ENCODE results near the gene GRB2.

Gene GRB2

GRCh38 chr17:75331671-75332070 lies 73.8 kb downstream of the GRB2 start:
- DNase-seq (ENCODE audit: low read depth in 1 of 2, low spot score in 1 of 2) = no peak
- Histone ChIP-seq H3K4me3 (replicated peaks; ENCODE audit: insufficient read depth, low read length) (no peak overlapping the region), H3K27ac (replicated peaks) (no peak overlapping the region), H3K27me3 (ENCODE audit: insufficient read depth, poor library complexity, severe bottlenecking) (no peaks in the 10 kb centered on the region)
- TF ChIP-seq GABPA (IDR thresholded peaks at IDR 0.05; ENCODE audit: low read depth) (no peak), POLR2AphosphoS5 (IDR thresholded peaks at IDR 0.05; ENCODE audit: low read depth) (no peak), CTCF (IDR thresholded peaks at IDR 0.05; ENCODE audit: insufficient read depth, low read length) (no peak), SPI1 (IDR thresholded peaks at IDR 0.05; ENCODE audit: borderline replicate concordance, low read depth) (no peak)
- TF ChIP-seq, protein P1, sequence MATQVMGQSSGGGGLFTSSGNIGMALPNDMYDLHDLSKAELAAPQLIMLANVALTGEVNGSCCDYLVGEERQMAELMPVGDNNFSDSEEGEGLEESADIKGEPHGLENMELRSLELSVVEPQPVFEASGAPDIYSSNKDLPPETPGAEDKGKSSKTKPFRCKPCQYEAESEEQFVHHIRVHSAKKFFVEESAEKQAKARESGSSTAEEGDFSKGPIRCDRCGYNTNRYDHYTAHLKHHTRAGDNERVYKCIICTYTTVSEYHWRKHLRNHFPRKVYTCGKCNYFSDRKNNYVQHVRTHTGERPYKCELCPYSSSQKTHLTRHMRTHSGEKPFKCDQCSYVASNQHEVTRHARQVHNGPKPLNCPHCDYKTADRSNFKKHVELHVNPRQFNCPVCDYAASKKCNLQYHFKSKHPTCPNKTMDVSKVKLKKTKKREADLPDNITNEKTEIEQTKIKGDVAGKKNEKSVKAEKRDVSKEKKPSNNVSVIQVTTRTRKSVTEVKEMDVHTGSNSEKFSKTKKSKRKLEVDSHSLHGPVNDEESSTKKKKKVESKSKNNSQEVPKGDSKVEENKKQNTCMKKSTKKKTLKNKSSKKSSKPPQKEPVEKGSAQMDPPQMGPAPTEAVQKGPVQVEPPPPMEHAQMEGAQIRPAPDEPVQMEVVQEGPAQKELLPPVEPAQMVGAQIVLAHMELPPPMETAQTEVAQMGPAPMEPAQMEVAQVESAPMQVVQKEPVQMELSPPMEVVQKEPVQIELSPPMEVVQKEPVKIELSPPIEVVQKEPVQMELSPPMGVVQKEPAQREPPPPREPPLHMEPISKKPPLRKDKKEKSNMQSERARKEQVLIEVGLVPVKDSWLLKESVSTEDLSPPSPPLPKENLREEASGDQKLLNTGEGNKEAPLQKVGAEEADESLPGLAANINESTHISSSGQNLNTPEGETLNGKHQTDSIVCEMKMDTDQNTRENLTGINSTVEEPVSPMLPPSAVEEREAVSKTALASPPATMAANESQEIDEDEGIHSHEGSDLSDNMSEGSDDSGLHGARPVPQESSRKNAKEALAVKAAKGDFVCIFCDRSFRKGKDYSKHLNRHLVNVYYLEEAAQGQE (IDR thresholded peaks at IDR 0.05; ENCODE audit: insufficient replicate concordance, low read depth) = no peak

- Histone ChIP-seq H3K27me3 (ENCODE audit: insufficient read depth, poor library complexity, severe bottlenecking) (no peaks in the 10 kb centered on the region), H3K4me3 (replicated peaks; ENCODE audit: insufficient read depth, low read length) (no peak overlapping the region), H3K27ac (replicated peaks) (peak overlapping the region; percentile 78)
- DNase-seq (ENCODE audit: low read depth in 1 of 2, low spot score in 1 of 2) = no peak
- TF ChIP-seq CTCF (IDR thresholded peaks at IDR 0.05; ENCODE audit: insufficient read depth, low read length) (no peak), GABPA (IDR thresholded peaks at IDR 0.05; ENCODE audit: low read depth) (no peak), POLR2AphosphoS5 (IDR thresholded peaks at IDR 0.05; ENCODE audit: low read depth) (no peak), SPI1 (IDR thresholded peaks at IDR 0.05; ENCODE audit: borderline replicate concordance, low read depth) (no peak)
- TF ChIP-seq, protein P1 (IDR thresholded peaks at IDR 0.05; ENCODE audit: insufficient replicate concordance, low read depth) = no peak
Measured at GRCh38 chr17:75327757-75328156, 77.7 kb downstream of the GRB2 start.

DNA sequence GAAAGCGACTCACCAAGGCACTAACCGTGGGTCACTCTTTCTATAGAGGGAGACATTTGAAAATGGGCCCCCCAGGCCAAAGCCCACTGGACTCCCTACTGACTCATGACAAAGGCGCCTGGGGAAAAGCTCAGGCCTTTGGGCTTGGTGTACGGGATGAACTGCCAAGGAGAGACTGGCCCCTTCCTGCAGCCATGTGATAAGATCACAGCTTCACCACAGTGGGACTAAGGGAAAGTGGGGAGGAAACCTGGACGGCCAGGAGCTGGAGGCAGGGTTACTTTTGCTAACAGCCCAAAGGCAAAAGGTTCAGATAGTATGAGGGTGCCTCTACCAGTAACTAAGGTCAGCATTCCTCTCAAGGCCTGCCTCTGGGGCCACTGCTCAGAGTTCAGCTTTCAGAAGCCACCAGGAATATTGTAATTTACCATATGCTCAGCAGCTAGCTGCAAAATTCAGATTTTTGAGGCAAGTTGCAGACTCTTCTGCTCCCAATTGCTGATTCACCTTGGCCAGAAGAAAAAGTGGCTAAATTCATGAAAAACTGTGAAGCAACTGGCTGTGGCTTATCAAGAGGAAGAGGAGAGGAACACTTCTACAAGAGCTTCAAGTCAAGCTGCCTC lies 79.1 kb downstream of the GRB2 start:
- Histone ChIP-seq H3K27me3 (ENCODE audit: insufficient read depth, poor library complexity, severe bottlenecking) (no peaks in the 10 kb centered on the region), H3K4me3 (replicated peaks; ENCODE audit: insufficient read depth, low read length) (no peak overlapping the region), H3K27ac (replicated peaks) (peak overlapping the region; percentile 78)
- peak; percentile 75; the same call in 1 of the 2 replicates for TF ChIP-seq SPI1 (IDR thresholded peaks at IDR 0.05; ENCODE audit: borderline replicate concordance, low read depth)
- no peak for TF ChIP-seq GABPA (IDR thresholded peaks at IDR 0.05; ENCODE audit: low read depth)
- peak in 1 of 2 experiments; percentile 82 for DNase-seq (ENCODE audit: low read depth in 1 of 2, low spot score in 1 of 2)

DNA sequence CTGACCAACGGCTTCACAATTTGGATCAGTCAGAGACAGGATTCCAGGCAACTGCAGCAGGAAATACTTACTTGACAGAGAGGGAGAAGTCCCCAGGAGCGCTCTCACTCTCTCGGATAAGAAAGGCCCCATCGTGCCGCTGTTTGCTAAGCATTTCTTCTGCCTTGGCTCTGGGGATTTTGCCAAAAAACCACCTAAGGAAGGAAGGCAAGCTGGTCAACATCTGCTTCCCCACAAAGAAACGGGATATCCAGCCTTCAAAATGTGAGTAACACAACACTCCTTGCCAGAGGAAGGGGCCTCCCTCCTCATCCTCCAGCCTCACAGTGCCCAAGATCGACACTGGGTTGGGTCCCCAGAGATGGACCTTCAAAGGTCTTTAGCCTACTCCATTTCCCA lies 79.7 kb downstream of the GRB2 start:
- TF ChIP-seq, protein P1 (IDR thresholded peaks at IDR 0.05; ENCODE audit: insufficient replicate concordance, low read depth) = no peak
- TF ChIP-seq POLR2AphosphoS5 (IDR thresholded peaks at IDR 0.05; ENCODE audit: low read depth) = 0 out of 2 replicates have a peak, but pooled peaks have one; percentile 18
- TF ChIP-seq GABPA (IDR thresholded peaks at IDR 0.05; ENCODE audit: low read depth) = no peak
- TF ChIP-seq SPI1 (IDR thresholded peaks at IDR 0.05; ENCODE audit: borderline replicate concordance, low read depth) = peak; percentile 40; the same call in 1 of the 2 replicates
- no peak for TF ChIP-seq CTCF (IDR thresholded peaks at IDR 0.05; ENCODE audit: insufficient read depth, low read length)
- Histone ChIP-seq H3K27me3 (ENCODE audit: insufficient read depth, poor library complexity, severe bottlenecking) (no peaks in the 10 kb centered on the region), H3K4me3 (replicated peaks; ENCODE audit: insufficient read depth, low read length) (no peak overlapping the region), H3K27ac (replicated peaks) (peak overlapping the region; percentile 78)
- DNase-seq (ENCODE audit: low read depth in 1 of 2, low spot score in 1 of 2) = peak in 1 of 2 experiments; percentile 74
